Astrocyte of the cerebellum (primary cell): ENCODE data around the gene TSHR.
"Not testable (repeated sequence)": the region's sequence is repeated elsewhere in the genome, so short reads cannot be mapped to it uniquely, and the experiment has no call there.

Experiments
- DNase-seq: peaks from one replicate; pipeline ENCODE4 v3.0.0-alpha.2; 2011; ENCODE audit warnings: low read depth
- H3K4me3 ChIP-seq: 2 replicates; pipeline ENCODE4 v1.5.1; 2011; ENCODE audit warnings: mild to moderate bottlenecking, low read depth, low read length, moderate library complexity
- in situ Hi-C: cut with HindIII; loops from 2 replicates; pipeline ENCODE4 v1.10.0; 2017; ENCODE audit warnings: low sequenced_read_pairs
- TF ChIP-seq, protein P1 (sequence below): IDR thresholded peaks from 2 replicates; pipeline ENCODE4 v1.5.1; 2012; ENCODE audit warnings: low read length, low read depth, moderate library complexity, mild to moderate bottlenecking; ENCODE audit errors: missing control alignments

The TSHR gene

DNA sequence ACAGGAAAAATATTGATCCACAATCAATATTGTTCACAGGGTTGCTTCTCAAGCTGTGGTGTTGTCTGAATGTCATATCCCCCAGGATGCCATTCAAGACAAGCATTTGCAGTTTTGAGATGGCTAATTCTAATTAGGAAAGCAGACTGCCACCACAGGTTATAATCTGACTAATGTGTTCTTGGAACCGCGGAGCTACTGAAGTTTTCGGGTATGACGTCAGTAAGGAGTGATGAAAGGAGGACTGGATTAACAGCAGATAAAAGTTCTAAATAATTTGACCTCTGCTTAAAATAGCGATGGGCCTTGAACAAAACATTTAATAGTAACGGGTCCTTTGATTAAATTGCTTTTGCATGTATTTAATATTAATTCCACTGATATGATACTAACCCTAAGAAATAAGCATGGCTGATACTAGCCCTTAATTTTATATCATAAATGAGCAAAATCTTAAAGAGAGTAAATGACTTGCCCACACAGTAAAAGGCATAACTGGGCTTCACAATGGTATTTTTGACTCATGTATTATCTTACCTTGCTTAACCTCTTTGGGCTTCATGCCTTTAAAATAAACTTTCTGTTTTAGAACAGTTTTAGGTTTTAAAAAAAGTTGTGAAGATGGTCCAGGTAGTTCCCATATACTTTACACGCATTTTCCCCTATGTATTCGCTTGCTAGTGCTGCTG, 50.3 kb downstream of the TSHR start:
- TF ChIP-seq, protein P1, sequence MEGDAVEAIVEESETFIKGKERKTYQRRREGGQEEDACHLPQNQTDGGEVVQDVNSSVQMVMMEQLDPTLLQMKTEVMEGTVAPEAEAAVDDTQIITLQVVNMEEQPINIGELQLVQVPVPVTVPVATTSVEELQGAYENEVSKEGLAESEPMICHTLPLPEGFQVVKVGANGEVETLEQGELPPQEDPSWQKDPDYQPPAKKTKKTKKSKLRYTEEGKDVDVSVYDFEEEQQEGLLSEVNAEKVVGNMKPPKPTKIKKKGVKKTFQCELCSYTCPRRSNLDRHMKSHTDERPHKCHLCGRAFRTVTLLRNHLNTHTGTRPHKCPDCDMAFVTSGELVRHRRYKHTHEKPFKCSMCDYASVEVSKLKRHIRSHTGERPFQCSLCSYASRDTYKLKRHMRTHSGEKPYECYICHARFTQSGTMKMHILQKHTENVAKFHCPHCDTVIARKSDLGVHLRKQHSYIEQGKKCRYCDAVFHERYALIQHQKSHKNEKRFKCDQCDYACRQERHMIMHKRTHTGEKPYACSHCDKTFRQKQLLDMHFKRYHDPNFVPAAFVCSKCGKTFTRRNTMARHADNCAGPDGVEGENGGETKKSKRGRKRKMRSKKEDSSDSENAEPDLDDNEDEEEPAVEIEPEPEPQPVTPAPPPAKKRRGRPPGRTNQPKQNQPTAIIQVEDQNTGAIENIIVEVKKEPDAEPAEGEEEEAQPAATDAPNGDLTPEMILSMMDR: no peak
- no peak overlapping the region for H3K4me3 ChIP-seq
- DNase-seq: no peak
- in situ Hi-C loops: no loop called here

DNA sequence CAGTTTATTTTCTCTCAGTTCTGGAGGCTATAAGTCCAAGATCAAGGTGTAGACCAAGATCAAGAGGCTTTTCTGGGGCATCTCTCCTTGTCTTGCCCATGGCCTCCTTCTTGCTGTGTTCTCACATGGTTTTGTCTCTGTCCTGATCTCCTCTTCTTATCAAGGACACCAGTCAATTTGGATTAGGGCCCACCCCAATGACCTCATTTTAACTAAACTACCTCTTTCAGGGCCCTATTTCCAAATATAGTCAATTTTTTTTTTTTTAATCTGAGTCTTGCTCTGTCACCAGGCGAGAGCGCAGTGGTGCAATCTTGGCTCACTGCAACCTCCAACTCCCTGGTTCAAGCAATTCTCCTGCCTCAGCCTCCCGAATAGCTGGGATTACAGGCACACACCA, 50.8 kb downstream of the TSHR start:
- DNase-seq: no peak
- TF ChIP-seq, protein P1: no peak
- in situ Hi-C loops: no loop called here
- H3K4me3 ChIP-seq: no peak overlapping the region

DNA sequence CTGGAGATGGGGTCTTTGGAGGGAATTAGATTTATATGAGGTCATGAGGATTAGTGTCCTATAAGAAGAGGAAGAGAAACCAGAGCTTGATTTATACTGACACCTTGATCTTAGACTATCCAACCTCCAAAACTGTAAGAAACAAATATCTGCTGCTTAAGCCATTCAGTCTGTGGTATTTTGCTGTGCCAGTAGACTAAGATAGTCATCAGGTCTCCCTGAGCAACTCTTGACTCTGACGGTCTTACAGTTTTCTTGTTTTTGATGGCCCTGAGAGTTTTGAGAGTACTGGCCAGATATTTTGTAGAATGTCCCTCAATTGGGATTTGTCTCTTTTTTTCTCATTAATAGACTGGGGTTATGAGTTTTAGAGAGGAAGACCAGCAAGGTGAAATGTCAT, 51.7 kb downstream of the TSHR start:
- in situ Hi-C loops: no loop called here
- TF ChIP-seq, protein P1: no peak
- DNase-seq: no peak
- no peak overlapping the region for H3K4me3 ChIP-seq

DNA sequence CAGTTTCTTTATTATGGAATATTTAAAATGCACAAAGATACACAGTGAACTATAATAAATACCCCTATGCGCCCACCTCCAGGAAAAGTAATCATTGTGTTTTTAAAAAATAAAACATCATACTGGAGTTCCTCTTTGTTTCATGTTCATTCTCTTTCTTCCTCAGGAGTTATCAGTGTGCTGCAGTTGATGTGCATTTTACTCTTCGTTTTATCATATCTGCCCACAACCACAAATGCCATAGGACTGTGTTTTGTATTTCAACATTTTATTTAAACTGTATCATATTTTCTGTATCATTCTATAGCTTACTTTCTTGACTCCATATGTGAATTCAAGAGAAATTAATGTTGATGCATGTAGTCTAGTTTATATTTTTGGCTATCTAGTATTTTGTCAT, 53.9 kb downstream of the TSHR start:
- no peak for DNase-seq
- in situ Hi-C loops: no loop called here
- no peak overlapping the region for H3K4me3 ChIP-seq
- TF ChIP-seq, protein P1: no peak

DNA sequence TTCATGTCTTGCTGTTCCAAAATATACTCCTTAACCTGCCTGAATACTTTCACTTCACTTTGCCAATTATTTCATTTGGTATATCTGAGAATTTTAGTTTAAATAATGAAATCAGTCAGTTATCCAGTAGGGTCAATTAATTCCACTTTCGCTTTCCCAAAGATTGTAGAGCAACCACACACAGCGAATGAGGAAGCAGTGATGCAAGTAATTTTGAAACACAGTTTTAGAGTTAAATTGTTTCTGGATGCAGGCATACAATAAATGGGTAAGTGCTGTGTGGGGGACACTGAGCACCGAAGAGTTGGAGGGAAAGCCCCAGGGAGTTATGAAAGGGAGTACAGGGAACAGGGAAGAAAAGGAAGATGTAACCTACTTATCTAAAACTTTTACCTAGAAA, 62.8 kb downstream of the TSHR start:
- H3K4me3 ChIP-seq: no peak overlapping the region
- TF ChIP-seq, protein P1: no peak
- DNase-seq: no peak
- in situ Hi-C loops: no loop called here

DNA sequence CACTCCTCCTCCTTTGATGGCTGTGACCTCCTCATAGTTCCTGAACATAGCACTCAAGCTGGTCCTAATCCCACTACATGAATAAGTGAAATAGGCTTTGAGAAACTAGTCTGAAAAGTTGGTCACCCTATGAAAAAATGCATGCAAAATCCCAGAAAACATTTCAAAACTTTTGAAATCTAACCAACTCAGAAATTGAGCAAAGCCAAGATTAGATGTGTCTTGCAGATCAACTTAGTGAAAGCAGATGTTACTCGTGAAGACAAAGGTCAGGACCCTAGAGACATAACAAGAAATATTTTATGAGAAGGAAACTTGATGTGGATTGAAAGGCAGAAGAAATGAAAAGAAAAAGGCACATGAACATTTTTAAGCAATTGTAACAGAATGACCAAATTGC, 63.3 kb downstream of the TSHR start:
- TF ChIP-seq, protein P1: no peak
- H3K4me3 ChIP-seq: no peak overlapping the region
- no peak for DNase-seq
- in situ Hi-C loops: no loop called here

DNA sequence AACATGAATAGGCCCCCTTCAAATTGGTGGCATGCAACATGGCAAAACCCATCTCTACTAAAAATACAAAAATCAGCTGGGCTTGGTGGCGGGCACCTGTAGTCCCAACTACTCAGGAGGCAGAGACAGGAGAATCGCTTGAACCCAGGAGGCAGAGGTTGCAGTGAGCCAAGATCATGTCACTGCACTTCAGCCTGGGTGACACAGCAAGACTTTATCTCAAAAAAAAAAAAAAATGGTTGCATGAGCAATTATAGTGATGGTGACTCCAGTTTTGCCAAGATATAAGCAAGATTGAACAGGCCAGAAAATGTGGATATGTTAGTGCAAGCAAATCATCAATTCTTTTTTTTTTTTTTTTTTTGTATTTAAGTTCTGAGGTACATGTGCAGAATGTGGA, 63.7 kb downstream of the TSHR start:
- H3K4me3 ChIP-seq, in situ Hi-C loops, DNase-seq: not testable (repeated sequence)
